ENCODE data around the gene CTSC.
"Not testable (repeated sequence)": the region's sequence is repeated elsewhere in the genome, so short reads cannot be mapped to it uniquely, and the experiment has no call there.

CTSC gene

GRCh38 chr11:88348870-88349269 is 11.3 kb upstream of the CTSC start:
- DNase-seq = no peak

GRCh38 chr11:88345949-88346348 is 8.4 kb upstream of the CTSC start:
- no peak for DNase-seq

- no peak for DNase-seq
Observed at GRCh38 chr11:88345408-88345807, 7.9 kb upstream of the CTSC start.

GRCh38 chr11:88344869-88345268 is 7.3 kb upstream of the CTSC start:
- no peak for DNase-seq

- no peak for DNase-seq
Observed at GRCh38 chr11:88341522-88342251, 4.2 kb upstream of the CTSC start.

- no peak for DNase-seq
Observed at GRCh38 chr11:88340366-88340935, 2.9 kb upstream of the CTSC start.

- peak; percentile 43 for DNase-seq
Observed at GRCh38 chr11:88337987-88338668, 592 bp upstream of the CTSC start.

GRCh38 chr11:88335284-88335683 is 2.3 kb downstream of the CTSC start:
- no peak for DNase-seq

- DNase-seq = no peak
Observed at GRCh38 chr11:88333862-88334261, 3.7 kb downstream of the CTSC start.

GRCh38 chr11:88332851-88333250 is 4.7 kb downstream of the CTSC start:
- DNase-seq = no peak

GRCh38 chr11:88330826-88331428 is 6.6 kb downstream of the CTSC start:
- no peak for DNase-seq

GRCh38 chr11:88329563-88330250 is 7.8 kb downstream of the CTSC start:
- no peak for DNase-seq

- no peak for DNase-seq
Observed at GRCh38 chr11:88327462-88328143, 9.9 kb downstream of the CTSC start.

- DNase-seq = no peak
Observed at GRCh38 chr11:88327061-88327460, 10.5 kb downstream of the CTSC start.

- DNase-seq = no peak
Observed at GRCh38 chr11:88326099-88326498, 11.4 kb downstream of the CTSC start.

GRCh38 chr11:88324562-88325345 is 12.8 kb downstream of the CTSC start:
- DNase-seq = no peak

- not testable (repeated sequence) for DNase-seq
Observed at GRCh38 chr11:88322881-88323280, 14.7 kb downstream of the CTSC start.

GRCh38 chr11:88321412-88321811 is 16.1 kb downstream of the CTSC start:
- not testable (repeated sequence) for DNase-seq

- DNase-seq = no peak
Observed at GRCh38 chr11:88320149-88320559, 17.4 kb downstream of the CTSC start.

- no peak for DNase-seq
Observed at GRCh38 chr11:88318017-88318416, 19.5 kb downstream of the CTSC start.

GRCh38 chr11:88317536-88317935 is 20.0 kb downstream of the CTSC start:
- no peak for DNase-seq

- no peak for DNase-seq
Observed at GRCh38 chr11:88315981-88316441, 21.5 kb downstream of the CTSC start.

All from activated CD4-positive, CD25-positive, alpha-beta regulatory T cell treated with anti-CD3 and anti-CD28 coated beads, Interleukin-2, amount 50 U/mL, for 72 hours (primary cell).